HCT116 (cell line): Measurements from ENCODE around the gene MED26. TPM values are rescaled to one million over a fixed set of nuclear protein-coding genes. Genes with fewer than 3 reads are reported as not detected.

Experiments used
- ATAC-seq: fragments of 200-7000 bp; cut with Tn5 transposase; 2 replicates; pipeline ENCODE4 v1.9.1; 2020; ENCODE audit warnings: mild to moderate bottlenecking, moderate library complexity
- BruUV-seq: library from RNA; stranded (reverse); fragments of 400-500 nt; replicated peaks from 2 replicates; lab custom pipeline; 2021; lab: Mats Ljungman, UMichigan
- CTCF ChIA-PET: fragments of 300-600 bp; sonication (Branson Sonifier 250); formaldehyde crosslinking; loops from one replicate; lab custom pipeline; 2021; ENCODE audit warnings: antibody characterized with exemption; lab: Charles Lee
- POLR2A ChIA-PET: fragments of 300-600, 350-600 bp; sonication (Branson Sonifier 250); formaldehyde crosslinking; loops from one replicate; lab custom pipeline; 2021; ENCODE audit warnings: antibody characterized with exemption; lab: Charles Lee
- RAD21 ChIA-PET, 2 experiments: fragments of 300-600 bp; sonication (Branson Sonifier 250); formaldehyde crosslinking; loops; one replicate each; lab custom pipeline; 2023; ENCODE audit warnings: low total read pairs in 2 of 2; ENCODE audit not compliant: uncharacterized antibody in 2 of 2, unreplicated experiment in 2 of 2, low non-redundant PET in 1 of 2; lab: Charles Lee
- DNase-seq: peaks from one replicate; pipeline ENCODE4 v3.0.0-alpha.2; 2010; ENCODE audit warnings: low read depth, low spot score
- H2AFZ ChIP-seq: fragments of 200-600 bp; shearing (Covaris generic), sonication (generic); 2 replicates; pipeline ENCODE4 v1.6.1; 2017; ENCODE audit warnings: low read depth, mixed run types, mixed read lengths, antibody characterized with exemption, low read length; ENCODE audit not compliant: poor library complexity, severe bottlenecking
- H3K27ac ChIP-seq: 2 replicates; pipeline ENCODE4 v1.5.1; 2012; ENCODE audit warnings: low read depth, low read length
- H3K27me3 ChIP-seq: fragments of 200-600 bp; sonication (generic); 2 replicates; pipeline ENCODE4 v1.6.1; 2016; ENCODE audit warnings: mixed run types, low read length, mixed read lengths; ENCODE audit not compliant: insufficient read depth
- H3K36me3 ChIP-seq, 2 experiments: fragments of 200-500 bp in 1 of 2; fragments of 200-600 bp in 1 of 2; sonication (Bioruptor generic) in 1 of 2; sonication (generic) in 1 of 2; 2 replicates each; pipeline versions ENCODE4 v1.5.1 to v1.6.1; 2014 to 2016; ENCODE audit warnings: low read length in 2 of 2, inconsistent platforms in 1 of 2, mixed read lengths in 1 of 2, mixed run types in 1 of 2; ENCODE audit not compliant: insufficient read depth in 2 of 2, control insufficient read depth in 1 of 2
- H3K4me1 ChIP-seq, 2 experiments: fragments of 200-600 bp in 1 of 2; sonication (generic) in 1 of 2; 2 replicates each; pipeline versions ENCODE4 v1.5.1 to v1.6.1; 2012 to 2017; ENCODE audit warnings: low read length in 2 of 2, inconsistent platforms in 1 of 2, mild to moderate bottlenecking in 1 of 2, mixed read lengths in 1 of 2, mixed run types in 1 of 2, moderate library complexity in 1 of 2; ENCODE audit not compliant: insufficient read depth in 2 of 2, control insufficient read depth in 1 of 2
- H3K4me2 ChIP-seq: fragments of 200-600 bp; sonication (generic); 2 replicates; pipeline ENCODE4 v1.6.1; 2017; ENCODE audit warnings: mixed run types, low read length, mixed read lengths
- H3K4me3 ChIP-seq, 2 experiments: fragments of 200-600 bp in 1 of 2; sonication (generic) in 1 of 2; replicated peaks in 1 of 2; 2 replicates each; pipeline ENCODE4 v1.5.1; 2011 to 2016; ENCODE audit warnings: low read length in 2 of 2, control low read depth in 1 of 2, low read depth in 1 of 2, mild to moderate bottlenecking in 1 of 2, mixed read lengths in 1 of 2, mixed run types in 1 of 2
- H3K79me2 ChIP-seq: fragments of 200-600 bp; sonication (generic); 2 replicates; pipeline ENCODE4 v1.6.1; 2017; ENCODE audit warnings: mild to moderate bottlenecking, mixed run types, low read length, moderate library complexity, mixed read lengths; ENCODE audit not compliant: insufficient read depth
- H3K9ac ChIP-seq: fragments of 200-600 bp; sonication (generic); 2 replicates; pipeline ENCODE4 v1.6.1; 2016; ENCODE audit warnings: low read length, mixed read lengths
- H3K9me2 ChIP-seq: fragments of 200-600 bp; sonication (generic), shearing (Covaris generic); 2 replicates; pipeline ENCODE4 v1.6.1; 2017; ENCODE audit warnings: mixed run types, mild to moderate bottlenecking, moderate library complexity; ENCODE audit not compliant: insufficient read depth
- H3K9me3 ChIP-seq, 2 experiments: fragments of 200-500 bp in 1 of 2; fragments of 200-600 bp in 1 of 2; sonication (Bioruptor generic) in 1 of 2; sonication (generic) in 1 of 2; 2 replicates each; pipeline ENCODE4 v1.6.1; 2014 to 2017; ENCODE audit warnings: low read length in 2 of 2, mixed read lengths in 2 of 2, inconsistent platforms in 1 of 2, low read depth in 1 of 2, mild to moderate bottlenecking in 1 of 2, mixed run types in 1 of 2, moderate library complexity in 1 of 2; ENCODE audit not compliant: control insufficient read depth in 1 of 2, insufficient read depth in 1 of 2
- H4K20me1 ChIP-seq: fragments of 200-600 bp; sonication (generic), shearing (Covaris generic); 2 replicates; pipeline ENCODE4 v1.6.1; 2017; ENCODE audit warnings: mixed run types, mild to moderate bottlenecking, moderate library complexity; ENCODE audit not compliant: insufficient read depth
- CBX3 ChIP-seq: IDR thresholded peaks from 2 replicates; pipeline ENCODE4 v1.6.1; 2012; ENCODE audit warnings: low read depth
- CTCF ChIP-seq, 3 experiments: fragments of 200-600 bp in 1 of 3; sonication (generic) in 1 of 3; IDR thresholded peaks in 2 of 3; conservative IDR thresholded peaks in 1 of 3; 2 replicates each; pipeline ENCODE4 v1.5.1; 2012 to 2017; ENCODE audit warnings: low read depth in 2 of 3, low read length in 2 of 3, antibody characterized with exemption in 1 of 3, borderline replicate concordance in 1 of 3, control low read depth in 1 of 3, mild to moderate bottlenecking in 1 of 3, mixed read lengths in 1 of 3, mixed run types in 1 of 3, moderate library complexity in 1 of 3; ENCODE audit not compliant: insufficient read depth in 1 of 3
- ELF1 ChIP-seq: IDR thresholded peaks from 2 replicates; pipeline ENCODE4 v1.6.1; 2012; ENCODE audit warnings: low read depth, borderline replicate concordance
- EZH2 ChIP-seq: fragments of 200-600 bp; sonication (generic); IDR thresholded peaks from 2 replicates; pipeline ENCODE4 v1.6.1; 2017; ENCODE audit warnings: antibody characterized with exemption, mixed run types
- EZH2phosphoT487 ChIP-seq: fragments of 200-600 bp; IDR thresholded peaks from 2 replicates; pipeline ENCODE4 v1.6.1; 2018; ENCODE audit warnings: antibody characterized with exemption, borderline replicate concordance
- JUND ChIP-seq: IDR thresholded peaks from 2 replicates; pipeline ENCODE4 v1.6.1; 2012
- POLR2A ChIP-seq: IDR thresholded peaks from 2 replicates; pipeline ENCODE4 v1.7.0; 2011; ENCODE audit warnings: borderline replicate concordance; ENCODE audit not compliant: insufficient read depth, insufficient read length; ENCODE audit errors: extremely low read depth
- RAD21 ChIP-seq: IDR thresholded peaks from 2 replicates; pipeline ENCODE4 v1.6.1; 2012; ENCODE audit warnings: low read depth, mild to moderate bottlenecking
- REST ChIP-seq: IDR thresholded peaks from 2 replicates; pipeline ENCODE4 v1.6.1; 2012; ENCODE audit warnings: low read depth
- SRF ChIP-seq: IDR thresholded peaks from 2 replicates; pipeline ENCODE4 v1.6.1; 2012; ENCODE audit warnings: low read depth
- ZNF274 ChIP-seq: fragments of 200-500 bp; sonication (Bioruptor generic); IDR thresholded peaks from 2 replicates; pipeline ENCODE4 v1.6.1; 2014; ENCODE audit warnings: mild to moderate bottlenecking, low read depth, low read length, inconsistent platforms
- intact Hi-C: fragments of 100-400 bp; cut with micrococcal nuclease; formaldehyde crosslinking; loops from 2 replicates; pipeline ENCODE4 v1.10.0; 2022
- total RNA-seq: library from RNA; stranded (reverse); gene quantifications from one replicate; pipeline ENCODE4 v1.2.1, GENCODE V29; 2021; ENCODE audit not compliant: unreplicated experiment

The MED26 gene
- total RNA-seq, 1 experiment from 2014 or later: 13.3 TPM

- ChIA-PET CTCF (no interaction called here), RAD21 (no interaction called here), POLR2A (interaction anchor here (0.6 kb wide), 1 partner anchor 374 kb away, joined by 4 read pairs; no protein-coding TSS in a partner anchor)
- H3K27me3 ChIP-seq: no peaks in the 10 kb centered on the region
- H3K9me2 ChIP-seq: no peaks in the 10 kb centered on the region
- no peaks in the 10 kb centered on the region for H3K4me1 ChIP-seq
- TF ChIP-seq SRF (no peak), RAD21 (no peak), EZH2 (no peak), EZH2phosphoT487 (no peak), ZNF274 (no peak), ELF1 (no peak), CBX3 (no peak), POLR2A (no peak), JUND (no peak), CTCF (IDR thresholded peaks at IDR 0.05 in 2 of 3, conservative IDR thresholded peaks at IDR 0.05 in 1 of 3; ENCODE audit: borderline replicate concordance in 1 of 3, insufficient read depth in 1 of 3, low read depth in 2 of 3, low read length in 2 of 3) (no peak), REST (no peak)
- no peak overlapping the region for H3K9ac ChIP-seq
- no peak overlapping the region for H3K27ac ChIP-seq
- BruUV-seq: no TSS peak
- no peaks in the 10 kb centered on the region for H3K36me3 ChIP-seq
- ATAC-seq: no peak
- H3K9me3 ChIP-seq: no peaks in the 10 kb centered on the region
- no peak for DNase-seq
- H4K20me1 ChIP-seq: no peaks in the 10 kb centered on the region
- no peak overlapping the region for H2AFZ ChIP-seq
- intact Hi-C loops: no loop called here
- no peak overlapping the region for H3K4me3 ChIP-seq
- H3K4me2 ChIP-seq: no peak overlapping the region
- peaks cover 5% of the 10 kb centered on the region; the same call in 1 of the 2 replicates for H3K79me2 ChIP-seq
Observed at GRCh38 chr19:16668176-16668575, 40.2 kb upstream of the MED26 start.
